GM19238 (cell line): ENCODE data around the gene KIRREL3.

ENCODE experiments used
- DNase-seq: peaks from one replicate; pipeline ENCODE4 v3.0.0; 2011; ENCODE audit warnings: low spot score; ENCODE audit not compliant: insufficient read length

Gene KIRREL3

GRCh38 chr11:126494831-126495230 lies 505.7 kb downstream of the KIRREL3 start:
- no peak for DNase-seq

- DNase-seq, result no peak
Observed at GRCh38 chr11:126492331-126493082, 508.1 kb downstream of the KIRREL3 start.

- no peak for DNase-seq
Observed at GRCh38 chr11:126491092-126491491, 509.5 kb downstream of the KIRREL3 start.

GRCh38 chr11:126489836-126490660 lies 510.5 kb downstream of the KIRREL3 start:
- DNase-seq, result no peak

GRCh38 chr11:126488591-126489370 lies 511.8 kb downstream of the KIRREL3 start:
- DNase-seq, result no peak

GRCh38 chr11:126487711-126488110 lies 512.9 kb downstream of the KIRREL3 start:
- no peak for DNase-seq

GRCh38 chr11:126485986-126486635 lies 514.5 kb downstream of the KIRREL3 start:
- DNase-seq, result no peak

GRCh38 chr11:126485021-126485792 lies 515.4 kb downstream of the KIRREL3 start:
- no peak for DNase-seq

GRCh38 chr11:126484266-126484665 lies 516.3 kb downstream of the KIRREL3 start:
- no peak for DNase-seq

GRCh38 chr11:126483621-126484195 lies 516.9 kb downstream of the KIRREL3 start:
- no peak for DNase-seq

GRCh38 chr11:126482586-126483108 lies 517.9 kb downstream of the KIRREL3 start:
- DNase-seq, result no peak

- DNase-seq, result no peak
Observed at GRCh38 chr11:126481303-126481680, 519.3 kb downstream of the KIRREL3 start.

GRCh38 chr11:126480410-126481302 lies 519.9 kb downstream of the KIRREL3 start:
- peak; percentile 86 for DNase-seq

- no peak for DNase-seq
Observed at GRCh38 chr11:126480015-126480409, 520.6 kb downstream of the KIRREL3 start.

- no peak for DNase-seq
Observed at GRCh38 chr11:126479178-126479930, 521.2 kb downstream of the KIRREL3 start.

- DNase-seq, result no peak
Observed at GRCh38 chr11:126478466-126478865, 522.1 kb downstream of the KIRREL3 start.

GRCh38 chr11:126477535-126478305 lies 522.9 kb downstream of the KIRREL3 start:
- no peak for DNase-seq
